Kidney epithelial cell (primary cell): ENCODE measurements around the gene MAP4K4. TPM values are rescaled to one million over a fixed set of nuclear protein-coding genes. Genes with fewer than 3 reads are reported as not detected.

Experiments used
- DNase-seq: peaks from one replicate; pipeline ENCODE4 v3.0.0-alpha.2; 2010; ENCODE audit warnings: low read depth
- H3K27me3 ChIP-seq: 2 replicates; pipeline ENCODE4 v1.6.0; 2011; ENCODE audit warnings: low read length; ENCODE audit not compliant: control insufficient read depth, insufficient read depth
- H3K36me3 ChIP-seq: 2 replicates; pipeline ENCODE4 v1.5.1; 2011; ENCODE audit warnings: low read length; ENCODE audit not compliant: control insufficient read depth, insufficient read depth
- H3K4me3 ChIP-seq: 2 replicates; pipeline ENCODE4 v1.5.1; 2011; ENCODE audit warnings: low read depth, mild to moderate bottlenecking, control low read depth, low read length
- total RNA-seq: library from RNA; depleted of rRNA; stranded (reverse); fragments of >200 nt; gene quantifications from 2 replicates; pipeline ENCODE4 v1.2.3, GENCODE V29; 2015
- TF ChIP-seq, protein P1 (sequence below): IDR thresholded peaks from 2 replicates; pipeline ENCODE4 v1.5.1; 2011; ENCODE audit warnings: mild to moderate bottlenecking, moderate library complexity, low read length, control low read depth, inconsistent platforms; ENCODE audit not compliant: insufficient read depth, poor library complexity, severe bottlenecking

The MAP4K4 gene
- total RNA-seq, 1 donor from 2014 or later = 134 TPM

DNA sequence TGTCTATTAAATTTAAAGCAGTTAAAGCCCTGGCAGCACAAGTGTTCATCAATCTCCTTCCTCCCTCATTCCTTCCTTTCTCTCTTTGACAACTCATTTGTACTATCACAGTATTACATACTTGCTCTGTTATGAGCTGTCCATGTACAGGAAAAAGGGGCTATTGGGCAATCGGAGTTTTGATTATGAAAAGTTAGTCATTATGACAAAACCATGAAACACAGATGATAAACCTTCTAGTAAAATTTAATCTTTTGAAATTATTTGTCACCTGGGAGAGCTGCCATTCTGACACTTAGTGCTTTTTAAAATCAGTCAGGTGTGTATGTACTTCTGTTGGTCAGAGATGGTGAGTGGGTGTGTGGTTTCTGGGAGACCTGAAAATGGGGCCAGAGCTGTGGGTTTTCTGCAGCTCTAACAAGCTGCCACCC lies 39.4 kb downstream of the MAP4K4 start:
- no peak overlapping the region for H3K4me3 ChIP-seq
- no peaks in the 10 kb centered on the region for H3K27me3 ChIP-seq
- no peaks in the 10 kb centered on the region for H3K36me3 ChIP-seq
- TF ChIP-seq, protein P1, sequence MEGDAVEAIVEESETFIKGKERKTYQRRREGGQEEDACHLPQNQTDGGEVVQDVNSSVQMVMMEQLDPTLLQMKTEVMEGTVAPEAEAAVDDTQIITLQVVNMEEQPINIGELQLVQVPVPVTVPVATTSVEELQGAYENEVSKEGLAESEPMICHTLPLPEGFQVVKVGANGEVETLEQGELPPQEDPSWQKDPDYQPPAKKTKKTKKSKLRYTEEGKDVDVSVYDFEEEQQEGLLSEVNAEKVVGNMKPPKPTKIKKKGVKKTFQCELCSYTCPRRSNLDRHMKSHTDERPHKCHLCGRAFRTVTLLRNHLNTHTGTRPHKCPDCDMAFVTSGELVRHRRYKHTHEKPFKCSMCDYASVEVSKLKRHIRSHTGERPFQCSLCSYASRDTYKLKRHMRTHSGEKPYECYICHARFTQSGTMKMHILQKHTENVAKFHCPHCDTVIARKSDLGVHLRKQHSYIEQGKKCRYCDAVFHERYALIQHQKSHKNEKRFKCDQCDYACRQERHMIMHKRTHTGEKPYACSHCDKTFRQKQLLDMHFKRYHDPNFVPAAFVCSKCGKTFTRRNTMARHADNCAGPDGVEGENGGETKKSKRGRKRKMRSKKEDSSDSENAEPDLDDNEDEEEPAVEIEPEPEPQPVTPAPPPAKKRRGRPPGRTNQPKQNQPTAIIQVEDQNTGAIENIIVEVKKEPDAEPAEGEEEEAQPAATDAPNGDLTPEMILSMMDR = no peak
- no peak for DNase-seq

DNA sequence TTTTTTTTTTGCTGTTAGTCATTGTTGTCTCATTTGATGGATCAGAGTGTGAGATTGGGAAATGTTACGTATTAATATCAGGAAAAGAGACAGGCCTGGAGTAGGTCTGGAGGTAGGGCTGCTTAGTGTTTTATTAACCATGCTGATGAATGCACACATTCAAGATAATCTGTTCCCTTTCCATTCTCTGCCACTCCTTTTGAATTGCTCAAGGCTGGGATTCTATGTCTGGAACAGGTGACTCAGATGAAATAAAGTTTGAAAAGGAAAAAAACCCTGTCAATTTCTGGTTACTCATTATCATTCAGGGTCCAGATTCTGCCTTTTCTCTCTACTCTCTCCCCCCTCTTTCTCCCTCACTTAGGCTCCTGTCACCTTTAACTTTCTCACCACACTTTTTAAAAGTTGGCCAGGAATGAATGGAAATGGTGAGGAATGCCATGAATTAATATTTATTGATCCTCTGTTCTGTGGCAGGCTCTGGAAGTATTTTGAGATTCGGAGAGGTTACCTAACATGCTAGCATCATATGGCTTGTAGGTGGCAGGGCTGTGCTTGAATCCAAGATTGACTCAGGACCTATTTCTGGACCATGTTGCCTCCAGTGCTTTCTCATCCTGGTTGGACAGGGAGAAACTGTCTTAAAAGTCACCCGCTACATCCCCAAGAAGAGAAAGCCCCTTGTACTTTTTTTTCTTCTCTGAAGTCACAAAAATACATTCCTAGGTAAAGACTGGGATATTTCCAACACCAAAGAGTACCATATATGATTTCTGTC lies 40.2 kb downstream of the MAP4K4 start:
- TF ChIP-seq, protein P1 = no peak
- no peak overlapping the region for H3K4me3 ChIP-seq
- no peaks in the 10 kb centered on the region for H3K36me3 ChIP-seq
- no peaks in the 10 kb centered on the region for H3K27me3 ChIP-seq
- DNase-seq = peak; percentile 56

DNA sequence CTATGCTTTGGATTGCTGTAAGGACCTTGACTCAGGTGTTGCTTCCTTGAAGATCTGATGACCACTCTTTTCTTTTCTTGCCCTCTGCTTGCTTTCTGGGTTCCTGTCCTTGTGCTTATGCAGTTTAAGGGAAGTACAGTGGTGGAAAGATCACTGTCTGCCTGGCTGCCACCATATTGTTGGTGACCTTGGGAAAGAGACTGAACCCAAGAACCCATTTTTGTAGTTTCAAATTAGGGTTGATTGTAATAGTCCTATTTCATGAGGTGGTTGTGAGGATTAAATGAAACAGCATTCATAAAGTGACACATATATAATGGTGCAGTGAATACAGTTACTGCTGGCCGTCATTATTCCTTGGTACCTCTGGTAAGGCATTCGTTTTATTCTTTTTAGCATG lies 41.1 kb downstream of the MAP4K4 start:
- Histone ChIP-seq H3K4me3 (no peak overlapping the region), H3K27me3 (no peaks in the 10 kb centered on the region), H3K36me3 (no peaks in the 10 kb centered on the region)
- TF ChIP-seq, protein P1 = no peak
- no peak for DNase-seq

DNA sequence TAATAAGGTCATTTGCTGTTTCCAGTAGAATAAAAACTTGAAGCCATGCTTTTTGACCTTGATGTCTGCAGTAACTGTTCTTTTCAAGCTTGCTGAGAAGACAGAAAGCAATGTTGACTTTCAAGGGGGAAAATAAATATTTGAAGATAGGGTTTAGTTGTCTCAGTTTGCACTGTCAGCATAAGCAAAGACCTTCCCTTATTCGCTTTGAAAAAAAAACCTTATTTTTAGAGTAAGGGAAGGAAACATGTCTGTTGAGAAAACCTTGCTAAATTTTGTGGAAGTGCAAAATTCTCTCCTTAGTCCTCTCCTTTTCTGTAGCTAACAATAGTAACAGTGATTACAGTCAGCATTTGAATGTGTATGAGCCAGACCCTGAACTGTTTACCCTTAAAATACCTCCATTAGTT lies 43.1 kb downstream of the MAP4K4 start:
- Histone ChIP-seq H3K27me3 (no peaks in the 10 kb centered on the region), H3K4me3 (no peak overlapping the region), H3K36me3 (no peaks in the 10 kb centered on the region)
- TF ChIP-seq, protein P1 = no peak
- DNase-seq = no peak

DNA sequence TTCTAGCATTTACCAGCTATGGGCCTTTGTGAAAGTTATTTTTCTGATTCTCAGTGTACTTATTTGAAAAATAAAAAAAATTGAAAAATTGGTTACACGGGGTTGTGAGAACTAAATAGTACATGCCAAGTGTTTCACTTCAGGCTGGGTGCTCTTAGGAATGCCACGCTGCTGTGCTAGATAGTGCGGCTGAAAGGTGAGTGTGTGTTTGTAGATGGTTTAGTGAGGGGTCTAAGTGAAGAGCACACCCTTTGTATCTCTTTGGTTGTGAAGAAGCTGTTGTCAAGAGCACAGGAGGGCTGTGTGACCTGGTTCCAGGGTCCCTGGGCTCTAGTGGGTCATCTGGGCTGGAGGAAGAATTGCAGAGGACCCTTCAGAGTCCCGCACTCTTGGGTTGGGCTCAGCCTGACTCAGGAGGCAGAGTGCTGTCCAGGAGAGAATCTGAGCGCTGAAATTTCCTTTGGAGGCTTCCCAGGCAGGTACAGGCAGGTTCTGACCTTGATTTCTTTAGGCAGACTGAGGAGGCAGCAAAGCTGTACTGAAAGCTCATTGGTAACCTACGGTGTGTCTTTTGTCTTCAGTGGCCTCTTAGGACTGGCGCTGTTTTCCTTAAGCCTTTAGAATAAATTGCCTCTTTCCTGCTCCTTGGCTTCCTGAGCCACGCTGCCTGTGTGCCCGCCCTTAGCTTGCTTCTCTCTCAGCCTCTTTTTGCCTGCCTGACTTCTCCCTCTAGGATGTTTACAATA lies 44.4 kb downstream of the MAP4K4 start:
- TF ChIP-seq, protein P1 = no peak
- no peak for DNase-seq
- no peak overlapping the region for H3K4me3 ChIP-seq

More for the DNA sequence above, 44.4 kb downstream of the MAP4K4 start:
- H3K36me3 ChIP-seq = no peaks in the 10 kb centered on the region
- no peaks in the 10 kb centered on the region for H3K27me3 ChIP-seq
